22Rv1 (cell line): ENCODE results near the gene SCN1A.

ENCODE experiments used
- CTCF ChIP-seq: fragments of 450-650 bp; IDR thresholded peaks from 2 replicates; pipeline ENCODE4 v1.5.1; 2017; ENCODE audit warnings: mild to moderate bottlenecking
- ZFX ChIP-seq: fragments of 450-650 bp; IDR thresholded peaks from 2 replicates; pipeline ENCODE4 v1.6.1; 2017; ENCODE audit warnings: antibody characterized with exemption, borderline replicate concordance

- no peak for TF ChIP-seq CTCF
- TF ChIP-seq ZFX: no peak
Observed at GRCh38 chr2:165959371-165959770, 168.4 kb downstream of the SCN1A start.
